Keratinocyte (primary cell): Measurements from ENCODE around the gene IL11RA. TPM values are rescaled to one million over a fixed set of nuclear protein-coding genes. Genes with fewer than 3 reads are reported as not detected.

Experiments used
- DNase-seq: peaks from one replicate; pipeline ENCODE4 v3.0.0-alpha.2; 2011; ENCODE audit warnings: low read depth, missing footprints, low spot score
- FAIRE-seq: peaks from 2 replicates; lab custom pipeline; 2011; peaks lifted over from hg19 to GRCh38; lab: Jason Lieb, UNC
- H2AFZ ChIP-seq: 2 replicates; pipeline ENCODE4 v1.6.0; 2012; ENCODE audit warnings: low read length, control low read depth, inconsistent platforms; ENCODE audit not compliant: control insufficient read depth
- H3K27ac ChIP-seq: 2 replicates; pipeline ENCODE4 v1.5.1; 2011; ENCODE audit warnings: low read length; ENCODE audit not compliant: control insufficient read depth, insufficient read depth
- H3K27me3 ChIP-seq: 3 replicates; pipeline ENCODE4 v1.6.0; 2011; ENCODE audit warnings: low read length; ENCODE audit not compliant: control insufficient read depth, insufficient read depth; ENCODE audit errors: extremely low read depth
- H3K36me3 ChIP-seq, 2 experiments: 2 replicates in 1 of 2; 3 replicates in 1 of 2; pipeline ENCODE4 v1.5.1; 2011; ENCODE audit warnings: low read length in 2 of 2, mild to moderate bottlenecking in 1 of 2; ENCODE audit not compliant: control insufficient read depth in 2 of 2, insufficient read depth in 2 of 2; ENCODE audit errors: extremely low read depth in 1 of 2
- H3K4me1 ChIP-seq: 3 replicates; pipeline ENCODE4 v1.5.1; 2011; ENCODE audit warnings: low read length; ENCODE audit not compliant: control insufficient read depth, insufficient read depth; ENCODE audit errors: extremely low read depth
- H3K4me2 ChIP-seq: 3 replicates; pipeline ENCODE4 v1.6.0; 2011; ENCODE audit warnings: low read depth, low read length; ENCODE audit not compliant: control insufficient read depth, insufficient read depth; ENCODE audit errors: extremely low read depth
- H3K4me3 ChIP-seq, 3 experiments: fragments of 200-600 bp in 1 of 3; sonication (generic) in 1 of 3; 2 replicates in 2 of 3; 3 replicates in 1 of 3; pipeline ENCODE4 v1.5.1; 2011 to 2016; ENCODE audit warnings: low read length in 3 of 3, mild to moderate bottlenecking in 3 of 3, control low read depth in 2 of 3, inconsistent platforms in 1 of 3, low read depth in 1 of 3, mixed read lengths in 1 of 3, mixed run types in 1 of 3, moderate library complexity in 1 of 3; ENCODE audit not compliant: control insufficient read depth in 2 of 3, insufficient read depth in 2 of 3; ENCODE audit errors: extremely low read depth in 1 of 3
- H3K79me2 ChIP-seq: 2 replicates; pipeline ENCODE4 v1.6.0; 2012; ENCODE audit warnings: low read length; ENCODE audit not compliant: control insufficient read depth, insufficient read depth
- H3K9ac ChIP-seq: 3 replicates; pipeline ENCODE4 v1.6.0; 2011; ENCODE audit warnings: low read length; ENCODE audit not compliant: control insufficient read depth, insufficient read depth; ENCODE audit errors: extremely low read depth
- H3K9me1 ChIP-seq: 3 replicates; pipeline ENCODE4 v1.6.0; 2011; ENCODE audit warnings: low read length; ENCODE audit not compliant: control insufficient read depth, insufficient read depth; ENCODE audit errors: extremely low read depth
- H3K9me3 ChIP-seq: 2 replicates; pipeline ENCODE4 v1.5.1; 2012; ENCODE audit warnings: low read depth, low read length; ENCODE audit not compliant: control insufficient read depth
- H4K20me1 ChIP-seq: 3 replicates; pipeline ENCODE4 v1.6.0; 2011; ENCODE audit warnings: low read length; ENCODE audit not compliant: control insufficient read depth, insufficient read depth; ENCODE audit errors: extremely low read depth
- EZH2 ChIP-seq: IDR thresholded peaks from one replicate; pipeline ENCODE4 v1.6.1; 2012; ENCODE audit warnings: inconsistent platforms, mild to moderate bottlenecking, low read length, moderate library complexity
- dilution Hi-C: fragments of 300-500 bp; cut with MboI; formaldehyde crosslinking; loops from one replicate; pipeline ENCODE4 v1.7.0; 2020; ENCODE audit warnings: low sequenced_read_pairs; ENCODE audit not compliant: extremely low pct_ligation_motif_present
- polyA plus RNA-seq, 5 experiments: library from polyadenylated mRNA; depleted of rRNA in 3 of 5; stranded (reverse) in 3 of 5; stranded (forward) in 1 of 5; unstranded in 1 of 5; fragments of >200 nt; gene quantifications; 1 replicate in 1 of 5; 2 replicates in 3 of 5; 3 replicates in 1 of 5; pipeline versions ENCODE4 v1.2.1 to v1.2.3, GENCODE V29; 2011 to 2012; ENCODE audit warnings: missing spikeins in 2 of 5, low read depth in 1 of 5, low replicate concordance in 1 of 5
- TF ChIP-seq, protein P1 (sequence below), 3 experiments: IDR thresholded peaks in 1 of 3; conservative IDR thresholded peaks in 1 of 3; optimal IDR thresholded peaks in 1 of 3; 2 replicates in 2 of 3; 3 replicates in 1 of 3; pipeline versions ENCODE3 to v1.5.1; 2011; ENCODE audit warnings: low read length in 3 of 3, mild to moderate bottlenecking in 3 of 3, moderate library complexity in 2 of 3, control low read depth in 1 of 3, inconsistent platforms in 1 of 3; ENCODE audit not compliant: insufficient read depth in 2 of 3; ENCODE audit errors: extremely low read depth in 1 of 3

Gene IL11RA
- polyA plus RNA-seq, 1 donor (not counting 4 experiments of a cell fraction or from before 2014, with no cell fraction given) = 3.1 TPM

GRCh38 chr9:34629491-34629808 is 22.5 kb upstream of the IL11RA start:
- dilution Hi-C loops = no loop called here
- H3K4me3 ChIP-seq = peak overlapping the region in 1 of 3 experiments; percentile 38

GRCh38 chr9:34630402-34631154 is 21.4 kb upstream of the IL11RA start:
- peaks cover 6% of the 10 kb centered on the region for H3K79me2 ChIP-seq
- no peak overlapping the region for H3K4me2 ChIP-seq
- no peak for TF ChIP-seq EZH2
- TF ChIP-seq, protein P1, sequence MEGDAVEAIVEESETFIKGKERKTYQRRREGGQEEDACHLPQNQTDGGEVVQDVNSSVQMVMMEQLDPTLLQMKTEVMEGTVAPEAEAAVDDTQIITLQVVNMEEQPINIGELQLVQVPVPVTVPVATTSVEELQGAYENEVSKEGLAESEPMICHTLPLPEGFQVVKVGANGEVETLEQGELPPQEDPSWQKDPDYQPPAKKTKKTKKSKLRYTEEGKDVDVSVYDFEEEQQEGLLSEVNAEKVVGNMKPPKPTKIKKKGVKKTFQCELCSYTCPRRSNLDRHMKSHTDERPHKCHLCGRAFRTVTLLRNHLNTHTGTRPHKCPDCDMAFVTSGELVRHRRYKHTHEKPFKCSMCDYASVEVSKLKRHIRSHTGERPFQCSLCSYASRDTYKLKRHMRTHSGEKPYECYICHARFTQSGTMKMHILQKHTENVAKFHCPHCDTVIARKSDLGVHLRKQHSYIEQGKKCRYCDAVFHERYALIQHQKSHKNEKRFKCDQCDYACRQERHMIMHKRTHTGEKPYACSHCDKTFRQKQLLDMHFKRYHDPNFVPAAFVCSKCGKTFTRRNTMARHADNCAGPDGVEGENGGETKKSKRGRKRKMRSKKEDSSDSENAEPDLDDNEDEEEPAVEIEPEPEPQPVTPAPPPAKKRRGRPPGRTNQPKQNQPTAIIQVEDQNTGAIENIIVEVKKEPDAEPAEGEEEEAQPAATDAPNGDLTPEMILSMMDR (optimal IDR thresholded peaks at IDR 0.05 in 1 of 3, IDR thresholded peaks at IDR 0.05 in 1 of 3, conservative IDR thresholded peaks at IDR 0.05 in 1 of 3; ENCODE audit: extremely low read depth in 1 of 3, insufficient read depth in 2 of 3, low read length in 3 of 3) = no peak
- peaks cover 42% of the 10 kb centered on the region for H3K27me3 ChIP-seq
- no peak overlapping the region for H3K4me3 ChIP-seq
- H4K20me1 ChIP-seq = peaks cover 2% of the 10 kb centered on the region
- no peak overlapping the region for H2AFZ ChIP-seq
- no peak overlapping the region for H3K9ac ChIP-seq
- DNase-seq = no peak
- dilution Hi-C loops = no loop called here
- FAIRE-seq = peak; percentile 44
- no peak overlapping the region for H3K27ac ChIP-seq
- H3K9me3 ChIP-seq = no peaks in the 10 kb centered on the region
- no peaks in the 10 kb centered on the region for H3K9me1 ChIP-seq
- peaks cover 8% of the 10 kb centered on the region for H3K4me1 ChIP-seq
- H3K36me3 ChIP-seq = peaks cover 9 to 12% of the 10 kb centered on the region in 2 experiments

More at GRCh38 chr9:34629491-34629808, 22.5 kb upstream of the IL11RA start:
- Histone ChIP-seq H3K9ac (no peak overlapping the region), H3K79me2 (no peaks in the 10 kb centered on the region), H4K20me1 (no peaks in the 10 kb centered on the region), H3K36me3 (peaks cover 0 to 1% of the 10 kb centered on the region in 2 experiments), H3K4me2 (peak overlapping the region; percentile 47), H3K27me3 (peaks cover 47% of the 10 kb centered on the region), H3K9me1 (no peaks in the 10 kb centered on the region), H3K9me3 (no peaks in the 10 kb centered on the region), H3K27ac (no peak overlapping the region), H2AFZ (no peak overlapping the region), H3K4me1 (peaks cover 5% of the 10 kb centered on the region)
- FAIRE-seq (no peak), DNase-seq (no peak)
- TF ChIP-seq, protein P1 (optimal IDR thresholded peaks at IDR 0.05 in 1 of 3, IDR thresholded peaks at IDR 0.05 in 1 of 3, conservative IDR thresholded peaks at IDR 0.05 in 1 of 3; ENCODE audit: extremely low read depth in 1 of 3, insufficient read depth in 2 of 3, low read length in 3 of 3) = no peak
- peak; percentile 43 for TF ChIP-seq EZH2
